Measurements from ENCODE around the gene USP6. TPM values are rescaled to one million over a fixed set of nuclear protein-coding genes. Genes with fewer than 3 reads are reported as not detected.
A peak's percentile ranks its signal among the peaks of the same experiment; 100 is the strongest.
"Not testable (repeated sequence)": the region's sequence is repeated elsewhere in the genome, so short reads cannot be mapped to it uniquely, and the experiment has no call there.

The USP6 gene
- total RNA-seq, 1 experiment from 2014 or later = not detected

DNA sequence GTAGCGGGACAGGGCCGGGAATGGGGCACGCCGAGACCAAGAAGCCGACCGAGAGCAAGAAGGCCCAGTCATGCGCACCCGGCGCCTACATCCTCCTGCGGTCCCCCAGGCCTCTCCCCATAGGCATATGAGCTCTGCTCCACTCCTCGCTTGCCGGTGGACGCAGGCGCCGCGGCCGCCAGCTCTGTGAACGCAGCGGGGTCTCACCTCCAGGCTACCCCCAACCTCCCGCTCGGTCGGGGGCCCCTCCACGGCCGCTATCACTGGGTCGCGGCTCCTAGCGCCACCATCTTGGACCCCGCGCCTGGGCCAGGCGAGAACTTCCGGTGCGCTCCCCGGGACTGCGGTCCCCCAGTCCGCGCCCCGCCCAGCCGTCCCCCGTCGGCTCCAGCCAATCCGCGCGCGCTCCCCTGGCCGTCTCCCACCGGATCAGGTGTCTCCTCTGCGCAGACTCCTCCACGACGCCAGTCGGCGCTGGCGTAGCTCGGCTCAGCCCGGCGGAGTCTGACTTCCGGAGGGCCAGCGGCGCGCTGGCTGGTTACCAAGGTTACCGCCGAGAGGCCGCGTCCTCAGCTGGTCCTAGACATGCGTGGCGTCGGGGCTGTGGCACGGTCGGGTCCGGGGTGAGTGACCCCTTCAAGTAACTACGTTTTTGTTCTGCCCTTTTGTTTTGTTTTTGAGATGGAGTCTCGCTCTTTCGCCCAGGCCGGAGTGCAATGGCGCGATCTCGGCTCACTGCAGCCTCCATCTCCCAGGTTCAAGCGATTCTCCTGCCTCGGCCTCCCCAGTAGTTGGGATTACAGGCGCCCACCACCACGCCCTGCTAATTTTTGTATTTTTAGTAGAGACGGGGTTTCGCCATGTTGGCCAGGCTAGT, 75.9 kb downstream of the USP6 start, which contains the start of gene ZNF594:
Gene ZNF594, minus strand, starts transcription at position 328 of the 877 bp plus-strand sequence. CDS start 7,612 bp downstream, outside the sequence.
- peak; percentile 99 for DNase-seq (ENCODE audit: low read depth)

DNA sequence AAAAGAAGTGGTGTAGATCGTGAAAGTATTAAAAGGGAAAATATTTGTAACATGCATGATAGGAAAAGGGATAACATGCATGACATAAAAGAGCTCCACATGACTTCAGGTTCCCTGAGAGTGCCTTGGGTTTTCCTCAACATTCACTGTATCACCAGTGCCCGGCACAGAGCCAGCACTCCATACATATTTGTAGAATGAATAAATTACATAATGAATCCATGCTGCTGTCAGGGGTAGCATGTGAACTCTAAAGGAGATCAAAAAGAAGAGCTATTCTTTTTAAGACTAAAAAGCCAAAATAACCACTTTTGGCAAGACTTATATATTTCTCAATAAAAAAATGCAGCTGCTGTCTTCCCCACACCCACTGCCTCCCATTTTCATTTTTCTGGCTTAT, 78.5 kb downstream of the USP6 start:
- no peak for DNase-seq (ENCODE audit: low read depth)

DNA sequence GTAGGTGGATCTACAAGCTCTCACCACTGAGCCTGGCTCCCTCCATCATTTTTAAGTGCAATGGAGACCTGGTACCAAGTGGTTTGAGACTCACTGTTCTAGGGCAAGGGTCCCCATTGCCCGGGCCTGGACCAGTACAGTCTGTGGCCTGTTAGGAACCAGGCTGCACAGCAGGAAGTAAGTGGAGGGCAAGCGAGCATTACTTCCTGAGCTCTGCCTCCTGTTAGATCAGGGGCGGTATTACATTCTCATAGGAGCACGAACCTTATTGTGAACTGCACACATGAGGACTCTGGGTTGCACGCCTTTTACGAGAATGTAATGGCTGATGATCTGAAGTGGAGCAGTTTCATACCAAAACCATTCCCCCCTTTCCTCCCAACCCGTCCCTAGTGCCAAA, 82.6 kb downstream of the USP6 start:
- no peak for DNase-seq (ENCODE audit: low read depth)

DNA sequence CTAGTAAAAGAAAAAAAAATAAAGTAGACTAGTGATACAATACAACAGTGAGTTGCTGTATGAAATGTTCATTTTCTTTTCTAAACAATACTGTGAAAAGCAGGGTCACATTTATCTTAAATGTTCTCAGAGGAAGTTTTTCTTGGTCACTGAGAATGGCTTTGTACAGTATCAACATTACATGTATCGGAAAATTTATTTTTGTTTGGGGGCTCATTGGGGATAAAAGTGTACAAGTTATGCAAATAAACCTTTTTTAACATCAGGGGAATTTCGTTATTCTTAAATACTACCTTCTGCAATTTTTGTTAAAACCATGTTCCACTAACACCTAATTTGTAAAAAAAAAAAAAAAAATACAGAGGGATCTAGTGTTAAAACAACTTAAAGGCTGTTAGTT, 84.5 kb downstream of the USP6 start:
- DNase-seq (ENCODE audit: low read depth) = no peak

DNA sequence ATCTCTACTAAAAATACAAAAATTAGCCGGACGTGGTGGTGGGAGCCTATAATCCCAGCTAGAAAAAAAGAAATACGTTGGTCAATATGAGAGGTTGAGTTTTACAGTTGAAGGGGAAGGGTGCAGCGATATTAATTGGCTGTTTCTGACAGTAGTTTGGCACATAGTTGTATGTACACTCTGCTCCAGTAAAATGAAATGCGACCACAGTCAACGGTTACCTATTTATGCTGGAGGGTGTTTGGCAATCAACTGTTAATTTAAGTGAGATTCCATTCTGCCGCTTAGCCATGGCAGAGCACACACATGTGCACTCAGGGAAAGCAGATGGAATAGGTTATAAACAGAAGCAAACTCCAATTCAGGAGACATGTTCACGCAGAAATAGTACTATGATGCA, 85.2 kb downstream of the USP6 start:
- no peak for DNase-seq (ENCODE audit: low read depth)

DNA sequence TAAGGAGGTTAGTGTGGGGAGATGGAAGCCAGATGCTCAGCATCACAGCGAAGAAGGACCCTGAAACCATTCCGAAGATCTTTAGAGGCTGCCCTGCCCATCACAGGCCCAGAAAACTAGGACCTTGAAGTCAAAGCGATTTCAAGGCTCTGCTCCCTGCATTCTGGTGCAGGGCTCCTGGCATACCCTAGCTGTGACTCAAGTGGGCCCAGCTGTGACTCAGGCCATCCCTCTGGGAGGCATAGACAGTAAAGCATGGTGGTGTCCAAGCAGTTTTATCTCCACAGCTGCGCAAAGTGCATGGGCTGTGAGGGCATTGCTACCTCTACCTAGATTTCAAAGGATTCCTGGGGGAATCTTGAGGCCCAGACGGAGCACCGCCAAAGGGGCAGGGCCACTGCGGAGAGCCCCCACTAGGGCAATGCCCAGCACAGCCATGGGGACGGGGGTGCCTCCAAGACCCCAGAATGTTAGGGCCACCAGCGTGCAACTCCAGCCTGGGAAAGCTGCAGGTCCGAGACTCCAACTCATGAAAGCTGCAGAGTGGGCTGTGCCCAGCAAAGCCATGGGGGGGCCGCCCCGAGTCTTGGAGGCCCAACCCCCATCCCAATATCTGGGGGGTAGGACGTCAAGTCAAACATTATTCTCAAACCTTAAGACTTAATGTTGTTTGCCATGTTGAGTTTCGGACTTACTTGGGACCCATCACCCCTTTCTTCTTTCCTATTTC, 87.5 kb downstream of the USP6 start:
- peak; percentile 68 for DNase-seq (ENCODE audit: low read depth)

DNA sequence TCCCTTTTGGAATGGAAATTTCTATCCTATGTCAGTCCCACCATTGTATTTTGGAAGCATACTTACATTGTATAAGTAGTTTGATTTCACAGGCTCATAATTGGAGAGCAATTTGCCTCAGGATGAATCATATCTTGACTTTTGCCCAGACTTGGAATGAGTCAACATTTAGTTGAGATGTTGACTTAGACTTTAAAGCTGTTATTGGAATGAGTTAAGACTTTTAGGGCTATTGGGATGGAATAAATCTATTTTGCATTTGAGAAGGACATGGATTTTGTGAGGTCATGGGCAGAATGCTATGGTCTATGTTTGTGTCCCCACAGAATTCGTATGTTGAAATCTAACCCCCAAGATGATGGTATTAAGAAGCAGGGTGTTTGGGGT, 88.1 kb downstream of the USP6 start:
- peak; percentile 45 for DNase-seq (ENCODE audit: low read depth)

DNA sequence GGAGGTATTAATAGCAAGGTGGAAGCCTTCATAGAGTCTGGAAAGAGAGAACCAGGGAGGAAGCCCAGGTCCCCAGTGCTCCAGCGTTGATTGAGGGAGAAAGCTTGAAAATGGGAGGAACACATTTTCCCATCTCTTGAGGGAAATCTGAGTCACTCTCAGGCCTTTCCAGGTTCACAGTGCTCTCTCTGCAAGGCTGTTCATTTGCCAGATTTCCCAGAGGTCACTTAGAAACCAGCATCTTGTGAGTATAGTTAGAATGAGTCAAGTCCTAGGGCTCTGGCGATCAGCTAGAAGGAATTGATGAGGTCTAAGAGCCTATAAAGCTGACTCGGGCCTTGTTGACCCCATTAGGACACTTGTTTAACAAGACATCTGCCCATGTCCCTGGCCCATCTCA, 93.6 kb downstream of the USP6 start:
- no peak for DNase-seq (ENCODE audit: low read depth)

DNA sequence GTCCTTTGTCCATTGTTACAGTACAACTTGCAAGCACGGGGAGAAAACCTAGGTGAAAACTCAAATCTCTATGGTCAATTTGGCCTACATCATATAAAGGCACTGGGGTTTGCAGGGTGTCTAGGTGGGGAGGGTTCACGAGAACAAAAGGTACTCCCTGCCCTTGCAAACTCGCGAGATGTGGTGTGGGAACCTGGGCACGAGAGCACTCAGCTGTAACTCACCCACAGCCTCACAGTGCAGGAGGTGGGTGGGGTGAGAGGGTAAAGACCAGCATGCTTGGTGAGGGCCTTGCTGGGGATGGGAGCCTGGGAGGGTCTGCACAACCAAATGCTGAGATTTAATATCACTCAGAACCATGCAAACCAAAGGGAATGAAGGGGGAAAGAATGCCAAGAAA, 94.3 kb downstream of the USP6 start:
- DNase-seq (ENCODE audit: low read depth) = no peak

DNA sequence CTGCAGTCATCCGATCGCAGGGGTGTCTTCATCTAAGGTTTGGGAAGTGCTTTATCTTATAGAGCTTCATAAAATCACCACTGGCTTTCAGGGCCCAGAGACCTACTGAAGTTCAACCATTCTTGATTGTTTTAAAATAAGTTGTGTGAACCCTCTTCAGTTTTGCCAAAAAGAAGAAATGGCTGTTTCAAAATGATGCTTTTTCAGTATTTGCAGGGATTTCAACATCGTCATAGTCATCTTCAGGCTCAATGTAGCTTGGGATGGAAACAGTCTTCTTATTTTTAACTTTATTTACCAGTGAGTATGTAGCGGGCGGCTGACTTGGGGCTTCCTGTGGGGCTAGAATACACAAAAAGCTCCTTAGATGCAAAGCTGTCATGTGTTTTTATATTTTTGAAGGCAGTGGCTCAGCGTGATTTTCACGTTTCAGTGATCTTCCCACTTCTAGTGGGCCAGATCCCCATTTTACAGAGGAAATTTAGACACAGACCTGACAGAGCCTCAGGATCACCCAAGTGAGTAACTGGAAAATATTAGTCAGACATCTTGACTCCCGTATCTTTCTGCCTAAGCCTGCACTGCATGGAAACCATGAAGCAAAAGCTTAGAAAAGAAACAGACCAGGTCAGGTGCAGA, 94.9 kb downstream of the USP6 start:
- no peak for DNase-seq (ENCODE audit: low read depth)

DNA sequence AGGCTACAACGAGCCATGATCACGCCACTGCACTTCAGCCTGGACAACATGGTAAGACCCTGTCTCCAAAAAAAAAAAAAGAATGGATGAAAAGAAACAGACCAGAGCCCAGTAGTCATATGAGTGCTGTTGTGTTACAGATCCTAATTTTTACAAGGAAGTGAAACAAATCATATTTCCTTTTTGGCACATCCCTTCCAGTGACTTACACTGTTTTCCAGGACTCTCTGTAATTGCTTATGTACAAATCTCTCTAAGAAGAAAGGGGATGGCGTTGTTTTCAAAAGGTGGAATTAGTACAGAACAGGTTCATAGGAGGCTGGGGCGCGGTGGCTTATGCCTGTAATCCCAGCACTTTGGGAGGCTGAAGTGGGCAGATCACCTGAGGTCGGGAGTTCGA, 95.6 kb downstream of the USP6 start:
- no peak for DNase-seq (ENCODE audit: low read depth)

DNA sequence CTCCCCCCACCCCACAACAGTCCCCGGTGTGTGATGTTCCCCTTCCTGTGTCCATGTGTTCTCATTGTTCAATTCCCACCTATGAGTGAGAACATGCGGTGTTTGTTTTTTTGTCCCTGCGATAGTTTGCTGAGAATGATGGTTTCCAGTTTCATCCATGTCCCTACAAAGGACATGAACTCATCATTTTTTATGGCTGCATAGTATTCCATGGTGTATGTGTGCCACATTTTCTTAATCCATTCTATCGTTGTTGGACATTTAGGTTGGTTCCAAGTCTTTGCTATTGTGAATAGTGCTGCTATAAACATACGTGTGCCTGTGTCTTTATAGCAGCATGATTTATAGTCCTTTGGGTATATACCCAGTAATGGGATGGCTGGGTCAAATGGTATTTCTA, 101.7 kb downstream of the USP6 start:
- DNase-seq (ENCODE audit: low read depth) = not testable (repeated sequence)

DNA sequence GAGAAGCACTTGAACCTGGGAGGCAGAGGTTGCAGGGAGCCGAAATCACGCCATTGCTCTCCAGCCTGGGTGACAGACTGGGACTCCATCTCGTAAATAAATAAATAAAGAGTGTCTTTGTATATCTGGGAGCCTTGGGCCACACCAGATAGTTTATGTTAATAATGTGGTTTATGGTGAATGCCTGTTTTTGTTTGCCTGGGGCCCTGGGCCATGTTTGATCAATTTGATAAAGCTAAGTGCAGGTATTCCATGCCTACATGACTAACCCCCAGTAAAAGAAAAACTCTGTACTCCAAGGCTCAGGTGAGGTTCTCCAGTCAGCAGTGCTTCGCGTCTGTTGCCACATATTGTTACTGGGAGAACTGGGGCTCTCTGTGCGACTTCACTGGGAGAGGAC, 103.7 kb downstream of the USP6 start:
- no peak for DNase-seq (ENCODE audit: low read depth)

DNA sequence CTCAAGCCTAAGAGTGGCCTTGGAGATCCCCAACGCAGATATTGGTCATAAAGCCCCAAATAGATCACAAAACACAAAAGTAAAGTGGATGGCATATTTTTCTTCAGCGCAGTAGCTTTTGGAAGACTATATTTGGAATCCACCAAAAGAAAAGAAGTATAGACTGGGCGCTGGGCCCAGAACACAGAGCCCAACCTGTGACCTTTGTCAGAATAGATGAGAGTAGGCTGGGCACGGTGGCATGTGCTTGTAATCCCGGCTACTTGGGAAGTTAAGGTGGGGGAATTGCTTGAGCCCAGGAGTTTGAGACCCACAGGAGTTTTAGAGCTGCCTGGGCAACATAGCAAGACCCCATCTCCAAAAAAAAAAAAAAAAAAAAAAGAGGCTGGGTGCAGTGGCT, 104.2 kb downstream of the USP6 start:
- no peak for DNase-seq (ENCODE audit: low read depth)

DNA sequence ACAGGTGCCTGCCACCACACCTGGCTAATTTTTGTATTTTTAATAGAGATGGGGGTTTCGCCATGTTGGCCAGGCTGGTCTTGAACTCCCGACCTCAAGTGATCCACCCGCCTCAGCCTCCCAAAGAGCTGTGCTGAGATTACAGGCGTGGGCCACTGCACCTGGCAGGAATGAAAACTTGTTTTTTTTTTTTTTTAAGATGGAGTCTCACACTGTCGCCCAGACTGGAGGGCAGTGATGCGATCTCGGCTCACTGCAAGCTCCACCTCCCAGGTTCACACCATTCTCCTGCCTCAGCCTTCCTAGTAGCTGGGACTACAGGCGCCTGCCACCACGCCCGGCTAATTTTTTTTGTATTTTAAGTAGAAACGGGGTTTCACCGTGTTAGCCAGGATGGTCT, 106.1 kb downstream of the USP6 start:
- not testable (repeated sequence) for DNase-seq (ENCODE audit: low read depth)

Other genes with a start within 250 kb of the USP6 start
- 0.17 TPM in 1 of 2 replicates, not detected in the other for gene C17orf107, start 216.5 kb upstream of the USP6 start, total RNA-seq (2014; rRNA removed; shearing (Covaris generic))
- 1.1 TPM in 1 of 2 replicates, not detected in the other for gene CHRNE, start 212.9 kb upstream of the USP6 start, total RNA-seq (2014; rRNA removed; shearing (Covaris generic))
- 0.23 TPM in 1 of 2 replicates, not detected in the other for gene GP1BA, start 183.8 kb upstream of the USP6 start, total RNA-seq (2014; rRNA removed; shearing (Covaris generic))
- 82.4 and 112 TPM in 2 replicates for gene SLC25A11, start 176.0 kb upstream of the USP6 start, total RNA-seq (2014; rRNA removed; shearing (Covaris generic))
- 31.8 and 39.1 TPM in 2 replicates for gene RNF167, start 175.8 kb upstream of the USP6 start, total RNA-seq (2014; rRNA removed; shearing (Covaris generic))
- gene PFN1, start 167.5 kb upstream of the USP6 start, total RNA-seq (2014; rRNA removed; shearing (Covaris generic)) = 1,218 and 1,358 TPM in 2 replicates
- gene ENO3, start 164.9 kb upstream of the USP6 start, total RNA-seq (2014; rRNA removed; shearing (Covaris generic)) = 1.8 and 5.2 TPM in 2 replicates
- gene SPAG7, start 148.2 kb upstream of the USP6 start, total RNA-seq (2014; rRNA removed; shearing (Covaris generic)) = 56.3 and 93.3 TPM in 2 replicates
- 4.3 and 8.5 TPM in 2 replicates for gene CAMTA2, start 128.4 kb upstream of the USP6 start, total RNA-seq (2014; rRNA removed; shearing (Covaris generic))
- gene INCA1, start 118.5 kb upstream of the USP6 start, total RNA-seq (2014; rRNA removed; shearing (Covaris generic)) = 0.23 TPM in 1 of 2 replicates, not detected in the other
- 32.3 and 46.6 TPM in 2 replicates for gene KIF1C, start 118.1 kb upstream of the USP6 start, total RNA-seq (2014; rRNA removed; shearing (Covaris generic))
- not detected in 2 replicates for gene SLC52A1, start 80.6 kb upstream of the USP6 start, total RNA-seq (2014; rRNA removed; shearing (Covaris generic))
- gene ZFP3, start 37.6 kb upstream of the USP6 start, total RNA-seq (2014; rRNA removed; shearing (Covaris generic)) = not detected in 2 replicates
- 17.7 and 20.4 TPM in 2 replicates for gene ZNF232, start 4.2 kb upstream of the USP6 start, total RNA-seq (2014; rRNA removed; shearing (Covaris generic))
- gene ZNF594, start 75.8 kb downstream of the USP6 start, total RNA-seq (2014; rRNA removed; shearing (Covaris generic)) = 4.5 and 6.5 TPM in 2 replicates
- gene SCIMP, start 118.8 kb downstream of the USP6 start, total RNA-seq (2014; rRNA removed; shearing (Covaris generic)) = not detected in 2 replicates
- 36.9 and 45.7 TPM in 2 replicates for gene RABEP1, start 166.3 kb downstream of the USP6 start, total RNA-seq (2014; rRNA removed; shearing (Covaris generic))

Data from Daoy (cell line).